ENCODE results near the gene PFAS. TPM values are rescaled to one million over a fixed set of nuclear protein-coding genes. Genes with fewer than 3 reads are reported as not detected.

PFAS gene
- total RNA-seq, 1 experiment from 2014 or later, result 64.6 TPM

DNA sequence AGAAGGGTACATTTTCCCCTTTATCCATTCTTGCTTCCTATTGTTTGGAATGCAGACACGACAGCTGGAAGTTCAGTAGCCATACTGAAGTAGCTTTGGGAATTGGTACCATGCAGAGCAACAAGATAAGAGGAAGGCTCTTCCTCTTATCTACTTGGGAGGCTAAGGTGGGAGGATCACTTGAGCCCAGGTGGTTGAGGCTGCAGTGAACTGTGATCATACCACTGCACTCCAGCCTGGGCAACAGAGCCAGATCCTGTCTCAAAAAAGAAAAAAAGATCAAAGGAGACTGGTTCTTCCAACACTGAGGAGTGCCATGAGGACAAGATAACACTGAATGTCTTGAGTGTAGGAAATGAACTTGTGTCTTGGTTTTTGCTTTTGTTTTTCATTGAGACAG, 23.3 kb downstream of the PFAS start:
- no peaks in the 10 kb centered on the region for H3K9me3 ChIP-seq (replicated peaks)
- DNase-seq, result no peak
- H3K36me3 ChIP-seq, result no peaks in the 10 kb centered on the region
- H3K4me1 ChIP-seq, result peaks cover 14% of the 10 kb centered on the region; the same call in 1 of the 2 replicates
- no peak overlapping the region for H3K27ac ChIP-seq
- H3K4me3 ChIP-seq, result no peak overlapping the region
- no peaks in the 10 kb centered on the region for H3K27me3 ChIP-seq

DNA sequence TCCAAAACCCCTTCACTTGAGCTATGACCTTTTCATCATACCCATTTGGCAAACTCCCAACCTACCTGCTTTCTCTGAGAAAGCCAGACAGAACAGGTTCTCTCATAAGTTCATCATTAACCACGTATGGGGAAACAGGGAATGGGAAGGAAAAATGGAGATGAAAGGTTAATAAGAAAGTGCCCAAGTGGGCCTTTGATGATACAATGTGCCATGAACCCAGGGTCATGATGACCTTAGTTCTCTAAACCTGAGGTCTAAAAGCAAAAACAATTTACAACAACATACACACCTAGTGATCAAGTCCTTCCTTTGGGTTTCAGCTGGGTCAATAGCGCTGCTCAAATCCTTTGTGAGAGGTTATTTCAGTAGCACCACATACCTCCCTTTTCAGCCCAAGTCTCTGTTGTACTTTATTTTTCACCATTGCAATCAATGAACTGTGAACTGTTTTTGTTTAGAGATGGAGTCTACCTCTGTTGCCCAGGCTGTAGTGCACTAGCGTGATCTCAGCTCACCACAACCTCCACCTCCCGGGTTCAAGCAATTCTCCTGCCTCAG, 24.9 kb downstream of the PFAS start:
- no peak overlapping the region for H3K27ac ChIP-seq
- no peak for DNase-seq
- no peaks in the 10 kb centered on the region for H3K9me3 ChIP-seq (replicated peaks)
- no peak overlapping the region for H3K4me3 ChIP-seq
- peaks cover 14% of the 10 kb centered on the region; the same call in 1 of the 2 replicates for H3K4me1 ChIP-seq
- H3K27me3 ChIP-seq, result no peaks in the 10 kb centered on the region
- no peaks in the 10 kb centered on the region for H3K36me3 ChIP-seq

DNA sequence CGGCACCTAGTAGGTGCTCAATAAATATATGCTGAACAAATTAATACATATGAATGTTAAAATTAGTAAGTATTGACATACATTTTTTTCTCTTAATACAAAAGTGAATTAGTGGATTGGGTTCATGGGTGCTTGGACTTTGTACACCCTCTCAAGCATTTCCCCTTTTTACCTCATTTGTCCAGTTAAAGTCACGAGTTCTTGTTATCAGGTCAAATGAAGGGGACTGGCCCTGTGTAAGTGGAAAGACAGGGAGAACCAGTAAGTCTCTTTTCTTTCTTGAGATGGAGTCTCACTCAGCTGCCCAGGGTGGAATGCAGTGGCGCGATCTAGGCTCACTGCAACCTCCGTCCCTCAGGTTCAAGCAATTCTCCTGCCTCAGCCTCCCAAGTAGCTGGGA, 25.7 kb downstream of the PFAS start:
- Histone ChIP-seq H3K27me3 (no peaks in the 10 kb centered on the region), H3K4me1 (peaks cover 14% of the 10 kb centered on the region; the same call in 1 of the 2 replicates), H3K9me3 (replicated peaks) (no peaks in the 10 kb centered on the region), H3K4me3 (no peak overlapping the region), H3K36me3 (no peaks in the 10 kb centered on the region), H3K27ac (no peak overlapping the region; the same call in 1 of the 2 replicates)
- DNase-seq, result no peak

DNA sequence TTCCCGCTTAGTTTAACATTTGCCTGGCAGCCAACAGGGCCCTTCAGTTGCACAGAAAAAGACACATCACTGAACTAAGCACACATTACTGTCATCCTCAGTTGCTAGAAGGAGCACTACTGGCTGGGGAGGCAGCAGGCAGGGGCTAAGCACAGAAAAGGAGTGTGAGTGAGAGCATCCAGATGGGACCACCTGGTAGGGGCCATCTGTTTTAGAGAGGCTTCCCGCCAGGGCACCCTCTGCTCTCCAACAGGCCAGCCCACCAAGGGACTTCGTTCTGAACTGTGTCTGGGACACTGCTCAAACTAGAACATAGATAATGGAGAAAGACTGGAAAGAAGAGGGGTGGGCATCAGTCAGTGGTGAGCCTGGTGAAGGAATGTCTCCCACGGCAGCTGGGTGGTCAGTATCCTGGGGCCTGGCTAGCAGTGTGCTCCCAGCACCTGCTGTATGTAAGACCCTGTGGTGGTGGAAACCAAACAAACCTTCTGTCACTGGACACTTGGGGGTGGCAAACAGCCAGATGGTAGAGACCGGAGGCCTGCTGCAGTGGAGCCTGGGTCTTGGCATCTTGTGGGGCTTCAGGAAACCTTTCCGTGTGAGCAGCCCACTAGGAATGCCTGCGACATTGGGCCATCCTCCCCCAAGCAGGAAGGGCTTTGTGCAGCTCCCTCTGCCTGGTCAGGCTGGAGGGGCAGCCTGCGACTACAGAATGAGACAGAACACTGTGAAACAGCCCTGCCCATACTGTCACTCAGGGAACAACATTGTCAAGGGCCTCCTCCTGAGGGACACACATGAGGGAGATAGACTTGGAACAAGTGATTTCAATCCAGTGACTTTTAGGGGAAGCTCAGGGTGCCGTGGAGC, 26.6 kb downstream of the PFAS start:
- H3K27me3 ChIP-seq, result no peaks in the 10 kb centered on the region
- peaks cover 14% of the 10 kb centered on the region; the same call in 1 of the 2 replicates for H3K4me1 ChIP-seq
- no peaks in the 10 kb centered on the region for H3K36me3 ChIP-seq
- H3K27ac ChIP-seq, result peak overlapping the region; percentile 27
- no peak overlapping the region for H3K4me3 ChIP-seq
- peak; percentile 85 to 89 for DNase-seq
- H3K9me3 ChIP-seq (replicated peaks), result no peaks in the 10 kb centered on the region

DNA sequence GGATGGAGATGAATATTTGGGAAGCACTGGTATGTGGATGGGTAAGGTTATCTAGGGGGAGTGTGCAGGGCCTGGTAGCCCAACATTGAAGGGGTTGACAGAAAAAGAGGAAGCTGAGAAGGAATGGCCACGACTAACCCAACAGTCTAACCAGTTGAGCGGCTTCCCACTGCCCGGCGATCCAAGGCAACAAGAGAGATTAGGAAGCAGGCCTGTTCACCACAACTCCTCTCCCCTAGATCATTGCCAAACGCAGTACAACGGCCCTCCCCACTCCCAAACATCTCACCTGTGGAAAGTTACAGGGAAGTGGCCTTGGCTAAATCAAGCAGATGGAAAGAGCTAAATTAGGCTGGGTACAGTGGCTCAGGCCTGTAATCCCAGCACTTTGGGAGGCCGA, 28.2 kb downstream of the PFAS start:
- Histone ChIP-seq H3K27me3 (no peaks in the 10 kb centered on the region), H3K4me3 (no peak overlapping the region), H3K36me3 (no peaks in the 10 kb centered on the region), H3K4me1 (peaks cover 14% of the 10 kb centered on the region; the same call in 1 of the 2 replicates), H3K9me3 (replicated peaks) (no peaks in the 10 kb centered on the region), H3K27ac (no peak overlapping the region)
- DNase-seq, result no peak

DNA sequence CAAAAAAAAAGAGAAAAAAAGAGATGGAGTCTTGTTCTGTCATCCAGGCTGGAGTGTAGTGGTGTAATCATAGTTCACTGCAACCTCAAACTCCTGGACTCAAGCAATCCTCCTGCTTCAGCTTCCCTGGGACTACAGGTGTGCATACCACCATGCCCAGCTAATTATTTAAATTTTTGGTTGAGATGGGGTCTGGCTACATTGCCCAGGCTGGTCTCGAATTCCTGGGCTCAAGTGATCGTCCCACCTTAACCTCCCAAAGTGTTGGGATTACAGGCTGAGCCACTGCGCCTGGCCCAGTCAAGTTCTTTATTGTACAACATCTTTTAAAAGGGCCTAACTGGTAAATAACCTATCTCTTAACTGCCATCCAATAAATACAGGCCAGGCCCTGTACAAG, 33.3 kb downstream of the PFAS start:
- H3K9me3 ChIP-seq (replicated peaks), result no peaks in the 10 kb centered on the region
- DNase-seq, result no peak
- no peaks in the 10 kb centered on the region for H3K27me3 ChIP-seq
- no peaks in the 10 kb centered on the region for H3K4me1 ChIP-seq
- no peak overlapping the region for H3K4me3 ChIP-seq
- no peak overlapping the region for H3K27ac ChIP-seq
- H3K36me3 ChIP-seq, result no peaks in the 10 kb centered on the region

DNA sequence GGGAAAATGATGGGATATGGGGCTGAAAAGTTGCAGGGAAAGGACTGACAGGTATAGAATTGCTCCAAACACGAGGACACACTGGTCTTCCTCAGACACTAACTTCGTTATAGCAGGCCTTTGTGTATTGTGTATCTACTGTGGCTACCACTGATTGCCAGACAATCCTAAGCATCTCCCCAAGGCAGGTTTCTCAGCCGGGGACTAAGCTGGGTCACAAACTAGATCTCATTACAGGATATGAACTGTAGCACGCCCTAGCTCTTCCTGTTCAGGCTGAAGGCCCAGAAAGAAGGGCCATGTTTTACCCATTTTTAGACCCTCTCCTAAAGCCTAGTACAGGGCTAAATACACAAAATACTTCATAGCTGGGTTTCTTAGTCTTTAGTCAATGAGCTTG, 34.3 kb downstream of the PFAS start:
- H3K36me3 ChIP-seq, result no peaks in the 10 kb centered on the region
- no peaks in the 10 kb centered on the region for H3K9me3 ChIP-seq (replicated peaks)
- no peak overlapping the region for H3K27ac ChIP-seq

DNA sequence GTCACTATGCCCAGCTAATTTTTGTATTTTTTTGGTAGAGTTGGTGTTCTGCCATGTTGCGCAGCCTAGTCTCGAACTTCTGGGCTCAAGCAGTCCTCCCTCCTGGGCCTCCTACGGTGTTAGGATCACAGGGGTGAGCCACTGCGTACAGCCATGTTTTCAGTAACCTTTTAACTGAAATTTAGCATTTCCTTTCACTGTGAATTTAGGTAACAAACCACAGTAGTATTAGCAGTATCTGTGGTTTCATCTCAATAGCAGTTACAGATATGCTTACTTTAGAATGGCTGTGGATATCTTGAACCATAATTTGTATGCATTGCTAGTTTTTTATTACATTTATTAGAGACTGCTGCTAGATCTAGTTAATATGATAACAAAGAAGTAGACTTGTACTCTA, 35.0 kb downstream of the PFAS start:
- no peak overlapping the region for H3K4me3 ChIP-seq
- no peaks in the 10 kb centered on the region for H3K9me3 ChIP-seq (replicated peaks)
- no peak overlapping the region for H3K27ac ChIP-seq
- no peaks in the 10 kb centered on the region for H3K36me3 ChIP-seq
- H3K4me1 ChIP-seq, result no peaks in the 10 kb centered on the region
- no peaks in the 10 kb centered on the region for H3K27me3 ChIP-seq
- no peak for DNase-seq

More for the DNA sequence above, 34.3 kb downstream of the PFAS start:
- no peak for DNase-seq
- H3K4me3 ChIP-seq, result no peak overlapping the region
- H3K27me3 ChIP-seq, result no peaks in the 10 kb centered on the region
- no peaks in the 10 kb centered on the region for H3K4me1 ChIP-seq

DNA sequence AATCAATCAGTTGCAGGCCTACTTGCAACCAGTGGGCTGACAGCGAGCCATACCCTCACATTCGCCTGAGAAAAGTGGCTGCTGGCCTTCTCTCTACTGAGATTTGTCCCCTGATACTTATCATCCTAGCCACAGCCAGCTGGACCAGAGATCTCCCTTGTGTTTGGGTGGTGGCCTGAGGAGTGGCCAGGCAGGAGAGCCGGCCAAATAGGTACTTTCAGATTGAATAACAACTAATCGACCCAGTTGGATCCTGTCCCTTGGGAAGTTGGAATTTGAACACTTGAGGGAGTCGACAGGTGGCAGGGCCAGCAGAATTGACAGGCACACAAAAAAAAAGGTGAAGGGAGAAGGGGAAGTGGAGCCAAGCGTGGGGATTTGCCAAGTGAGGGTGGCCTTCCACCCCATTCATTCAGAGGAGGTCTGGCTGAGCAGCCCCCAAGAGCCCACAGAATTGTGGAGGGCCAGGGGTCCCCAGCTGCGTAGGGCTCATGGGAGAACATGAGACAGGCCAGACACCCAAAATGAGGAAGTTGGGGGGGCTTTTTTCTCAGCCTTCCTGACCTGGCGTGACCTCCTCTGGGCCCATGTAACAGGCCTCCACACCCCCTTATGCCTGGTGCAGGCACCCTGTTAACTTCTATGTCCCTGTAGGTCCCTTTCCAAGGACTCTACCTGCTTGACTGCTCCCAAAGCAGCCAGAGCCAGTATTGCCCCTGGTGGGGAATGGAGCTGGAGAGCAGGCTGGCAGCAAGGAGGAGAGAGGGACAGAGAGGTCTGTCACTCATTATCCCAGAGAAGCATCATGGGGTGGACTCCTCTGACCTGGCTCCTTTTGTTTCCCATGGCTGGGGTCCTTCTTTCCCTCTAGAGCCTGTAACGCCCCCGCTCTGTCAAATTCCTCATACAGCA, 36.4 kb downstream of the PFAS start:
- no peaks in the 10 kb centered on the region for H3K27me3 ChIP-seq
- no peak overlapping the region for H3K4me3 ChIP-seq
- DNase-seq, result no peak
- no peaks in the 10 kb centered on the region for H3K9me3 ChIP-seq (replicated peaks)
- H3K27ac ChIP-seq, result no peak overlapping the region
- no peaks in the 10 kb centered on the region for H3K4me1 ChIP-seq
- H3K36me3 ChIP-seq, result no peaks in the 10 kb centered on the region

DNA sequence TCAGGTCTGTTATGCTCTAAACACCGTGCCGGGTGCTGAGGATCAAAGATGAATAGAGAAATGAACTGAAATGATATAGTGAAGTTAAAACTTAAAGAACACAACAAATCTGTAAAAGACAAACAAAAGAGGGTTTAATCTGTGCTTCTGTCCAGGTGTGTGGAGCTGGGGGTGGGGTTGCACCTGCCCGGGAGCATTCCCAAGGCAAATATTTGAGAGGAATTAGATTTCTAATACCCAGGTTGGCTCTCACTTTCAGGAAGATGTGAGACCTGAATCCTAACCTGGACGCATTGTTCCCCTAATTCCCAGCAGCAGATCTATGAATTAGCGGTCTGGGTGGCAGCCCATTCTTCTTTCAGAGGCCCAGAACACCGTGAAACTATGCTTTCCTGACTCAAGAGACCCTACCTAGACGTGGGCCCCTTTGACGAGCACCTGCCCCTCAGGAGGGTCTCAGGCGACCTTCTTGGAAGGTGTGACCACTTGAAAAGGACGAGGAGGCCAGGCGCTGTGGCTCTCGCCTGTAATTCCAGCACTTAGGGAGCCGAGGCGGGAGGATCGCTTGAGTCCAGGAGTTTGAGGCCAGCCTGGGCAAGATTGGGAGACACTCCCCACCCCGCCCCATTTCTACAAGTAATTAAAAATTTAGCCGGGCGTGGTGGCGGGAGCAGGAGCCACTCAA, 38.7 kb downstream of the PFAS start:
- DNase-seq, result no peak
- Histone ChIP-seq H3K4me1 (no peaks in the 10 kb centered on the region), H3K4me3 (peak overlapping the region; percentile 85), H3K27ac (peak overlapping the region; percentile 93), H3K9me3 (replicated peaks) (no peaks in the 10 kb centered on the region), H3K27me3 (no peaks in the 10 kb centered on the region), H3K36me3 (no peaks in the 10 kb centered on the region)

DNA sequence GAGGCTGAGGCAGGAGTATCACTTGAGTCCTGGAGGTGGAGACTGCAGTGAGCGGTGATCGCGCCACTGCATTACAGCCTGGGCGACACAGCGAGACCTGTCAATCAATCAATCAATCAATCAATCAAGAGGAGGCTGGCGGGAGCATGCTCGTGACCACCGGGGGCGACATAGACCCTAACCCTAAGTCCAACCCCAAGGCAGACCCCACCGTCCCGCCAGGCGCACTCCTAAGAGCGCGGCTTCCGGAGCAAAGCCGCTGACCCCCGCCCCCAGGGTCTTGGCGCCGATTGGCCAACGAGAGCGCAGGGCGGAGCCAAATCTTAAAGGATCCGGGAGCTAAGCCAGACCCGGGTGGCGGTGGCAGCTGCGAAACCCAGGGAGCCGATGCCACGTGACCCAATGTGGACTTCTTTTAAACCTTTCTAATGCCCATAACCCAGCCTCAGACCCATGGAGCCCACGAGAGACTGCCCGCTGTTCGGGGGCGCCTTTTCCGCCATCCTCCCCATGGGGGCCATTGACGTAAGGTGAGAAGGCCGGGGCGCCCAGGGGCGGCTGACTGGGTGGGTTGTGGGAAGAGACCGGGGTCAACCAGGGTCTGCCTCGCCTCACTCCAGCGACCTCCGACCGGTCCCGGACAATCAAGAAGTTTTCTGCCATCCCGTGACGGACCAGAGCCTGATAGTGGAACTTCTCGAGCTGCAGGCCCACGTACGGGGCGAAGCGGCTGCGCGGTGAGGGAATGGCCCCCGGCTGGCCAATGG, 39.4 kb downstream of the PFAS start, which contains the start of gene RANGRF:
Gene RANGRF (plus strand): TSS at position 335 of the 767 bp plus-strand sequence. CDS start 119 bp downstream, at position 454.
- Histone ChIP-seq H3K4me3 (peak within 1 kb of the TSS; percentile 85), H3K9me3 (replicated peaks) (no peaks in the 10 kb centered on the region), H3K36me3 (no peaks in the 10 kb centered on the region), H3K4me1 (no peaks in the 10 kb centered on the region), H3K27ac (peak within 1 kb of the TSS; percentile 93), H3K27me3 (no peaks in the 10 kb centered on the region)
- DNase-seq, result peak; percentile 83 to 86

DNA sequence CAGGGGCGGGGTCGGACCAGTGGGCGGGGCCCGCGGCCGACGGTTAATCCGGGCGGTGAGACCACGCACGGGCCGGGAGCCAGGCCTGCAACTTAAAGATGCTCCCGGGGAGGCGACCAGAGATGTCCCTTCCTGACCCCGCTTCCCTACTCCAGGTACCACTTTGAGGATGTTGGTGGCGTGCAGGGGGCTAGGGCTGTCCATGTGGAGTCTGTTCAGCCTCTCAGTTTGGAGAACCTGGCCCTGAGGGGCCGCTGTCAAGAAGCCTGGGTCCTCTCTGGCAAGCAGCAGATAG, 40.0 kb downstream of the PFAS start:
- Histone ChIP-seq H3K27me3 (no peaks in the 10 kb centered on the region), H3K4me3 (peak overlapping the region; percentile 85), H3K4me1 (no peaks in the 10 kb centered on the region), H3K27ac (peak overlapping the region; percentile 93), H3K9me3 (replicated peaks) (no peaks in the 10 kb centered on the region), H3K36me3 (no peaks in the 10 kb centered on the region)
- DNase-seq, result peak in 1 of 2 experiments; percentile 73

DNA sequence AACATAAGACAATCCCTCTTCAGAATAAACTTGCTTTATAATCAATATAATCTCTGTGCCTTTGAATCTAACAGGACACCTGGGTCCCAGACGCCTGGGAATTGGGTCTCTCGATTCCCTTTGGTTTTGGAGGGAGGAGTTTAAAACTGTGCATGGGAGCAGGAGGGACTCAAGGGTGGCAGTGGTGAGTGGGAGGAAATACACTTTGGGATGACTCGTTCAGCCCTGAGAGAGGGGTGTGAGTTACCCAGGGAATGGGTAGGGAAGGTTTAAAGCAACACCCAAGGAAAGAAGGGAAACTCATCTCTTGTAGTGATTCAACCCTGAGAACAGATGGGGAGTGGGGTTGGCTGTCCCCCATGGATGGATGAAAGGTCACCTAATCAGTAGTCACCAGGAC, 41.0 kb downstream of the PFAS start:
- no peak overlapping the region for H3K27ac ChIP-seq
- no peaks in the 10 kb centered on the region for H3K4me1 ChIP-seq
- H3K9me3 ChIP-seq (replicated peaks), result no peaks in the 10 kb centered on the region
- no peaks in the 10 kb centered on the region for H3K36me3 ChIP-seq
- no peaks in the 10 kb centered on the region for H3K27me3 ChIP-seq
- H3K4me3 ChIP-seq, result no peak overlapping the region
- no peak for DNase-seq

All from SJCRH30 (cell line).